OCI-LY1 (cell line): ENCODE results near the gene BABAM2.

Source experiments
- H2AFZ ChIP-seq: fragments of 200-600 bp; sonication (generic), shearing (Covaris generic); 2 replicates; pipeline ENCODE4 v1.6.0; 2014; ENCODE audit warnings: antibody characterized with exemption, mild to moderate bottlenecking, low read length
- H3F3A ChIP-seq: fragments of 200-600 bp; sonication (generic), shearing (Covaris generic); 2 replicates; pipeline ENCODE4 v1.6.0; 2014; ENCODE audit warnings: mild to moderate bottlenecking, antibody characterized with exemption, low read length, moderate library complexity; ENCODE audit not compliant: insufficient read depth
- H3K27ac ChIP-seq: fragments of 200-600 bp; sonication (generic); 2 replicates; pipeline ENCODE4 v1.5.1; 2014; ENCODE audit warnings: low read length, mixed run types, mild to moderate bottlenecking, low read depth; ENCODE audit not compliant: poor library complexity, severe bottlenecking
- H3K27me3 ChIP-seq: fragments of 200-600 bp; sonication (generic); 2 replicates; pipeline ENCODE4 v1.6.0; 2014; ENCODE audit warnings: antibody characterized with exemption, mild to moderate bottlenecking, low read length, moderate library complexity; ENCODE audit not compliant: insufficient read depth
- H3K36me3 ChIP-seq: fragments of 200-600 bp; sonication (generic); 2 replicates; pipeline ENCODE4 v1.6.1; 2014; ENCODE audit warnings: mild to moderate bottlenecking, antibody characterized with exemption, low read length, moderate library complexity, mixed read lengths; ENCODE audit not compliant: insufficient read depth
- H3K4me1 ChIP-seq: fragments of 200-600 bp; sonication (generic); 2 replicates; pipeline ENCODE4 v1.5.1; 2014; ENCODE audit warnings: mild to moderate bottlenecking, low read length, moderate library complexity; ENCODE audit not compliant: insufficient read depth, severe bottlenecking
- H3K4me2 ChIP-seq: fragments of 200-600 bp; sonication (generic), shearing (Covaris generic); 2 replicates; pipeline ENCODE4 v1.6.1; 2014; ENCODE audit warnings: low read length
- H3K4me3 ChIP-seq: fragments of 200-600 bp; sonication (generic); 2 replicates; pipeline ENCODE4 v1.5.1; 2014; ENCODE audit warnings: low read length, low read depth, mild to moderate bottlenecking, mixed read lengths; ENCODE audit not compliant: poor library complexity, severe bottlenecking
- H3K79me2 ChIP-seq: fragments of 200-600 bp; shearing (Covaris generic); 2 replicates; pipeline ENCODE4 v1.6.1; 2016; ENCODE audit warnings: mixed run types, low read length, mixed read lengths; ENCODE audit not compliant: insufficient read depth
- H3K9ac ChIP-seq: fragments of 200-600 bp; sonication (generic), shearing (Covaris generic); 2 replicates; pipeline ENCODE4 v1.6.1; 2014; ENCODE audit warnings: mild to moderate bottlenecking, low read length, mixed read lengths
- H3K9me2 ChIP-seq: fragments of 200-600 bp; sonication (generic), shearing (Covaris generic); 2 replicates; pipeline ENCODE4 v1.6.1; 2014; ENCODE audit warnings: low read depth, mild to moderate bottlenecking, low read length, mixed read lengths
- H3K9me3 ChIP-seq: fragments of 200-600 bp; shearing (Covaris generic); 2 replicates; pipeline ENCODE4 v1.6.1; 2014; ENCODE audit warnings: low read length, mixed read lengths
- H4K20me1 ChIP-seq: fragments of 200-600 bp; sonication (generic), shearing (Covaris generic); 2 replicates; pipeline ENCODE4 v1.6.0; 2016; ENCODE audit warnings: mild to moderate bottlenecking, low read length; ENCODE audit not compliant: insufficient read depth
- CTCF ChIP-seq: fragments of 200-600 bp; sonication (generic), shearing (Covaris generic); IDR thresholded peaks from 2 replicates; pipeline ENCODE4 v1.5.1; 2017; ENCODE audit warnings: mild to moderate bottlenecking, antibody characterized with exemption, low read length, moderate library complexity, mixed read lengths
- EZH2 ChIP-seq: fragments of 200-600 bp; sonication (generic), shearing (Covaris generic); IDR thresholded peaks from 2 replicates; pipeline ENCODE4 v1.8.0; 2017; ENCODE audit warnings: borderline replicate concordance, mixed run types, mild to moderate bottlenecking, antibody characterized with exemption, low read length, moderate library complexity, mixed read lengths

The BABAM2 gene

GRCh38 chr2:28158791-28159190 lies 268.3 kb downstream of the BABAM2 start:
- H3K9ac ChIP-seq: no peak overlapping the region
- peaks cover 14% of the 10 kb centered on the region; the same call in 1 of the 2 replicates for H3K9me3 ChIP-seq
- H3K9me2 ChIP-seq: no peaks in the 10 kb centered on the region
- no peaks in the 10 kb centered on the region for H3F3A ChIP-seq
- no peak overlapping the region for H3K27ac ChIP-seq
- H4K20me1 ChIP-seq: no peaks in the 10 kb centered on the region
- H2AFZ ChIP-seq: no peak overlapping the region
- H3K36me3 ChIP-seq: no peaks in the 10 kb centered on the region
- TF ChIP-seq CTCF (no peak), EZH2 (no peak)
- H3K79me2 ChIP-seq: no peaks in the 10 kb centered on the region
- H3K27me3 ChIP-seq: no peaks in the 10 kb centered on the region
- no peaks in the 10 kb centered on the region for H3K4me1 ChIP-seq
- H3K4me3 ChIP-seq: no peak overlapping the region
- no peak overlapping the region for H3K4me2 ChIP-seq

DNA sequence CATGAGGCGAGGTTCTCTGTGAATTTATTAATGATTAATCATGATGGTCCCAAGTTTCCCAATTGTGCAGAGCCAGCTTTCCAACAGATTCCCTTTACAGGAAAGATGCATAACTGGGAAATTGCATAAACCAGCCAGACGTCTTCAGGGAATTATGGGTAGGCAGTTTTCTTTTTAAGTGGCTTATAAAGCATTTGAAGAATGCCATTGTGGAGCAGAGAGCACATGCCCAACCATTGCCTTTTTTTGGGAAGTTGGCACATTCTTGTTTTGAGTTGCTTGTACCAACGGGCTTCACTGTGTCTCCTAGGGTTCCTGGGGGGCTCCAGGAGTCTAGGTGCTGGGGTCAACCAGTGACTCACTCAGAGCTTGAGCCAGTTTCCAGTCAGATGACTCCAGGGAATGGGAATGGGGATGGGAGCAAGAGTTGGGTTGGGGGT lies 270.5 kb downstream of the BABAM2 start:
- no peak overlapping the region for H3K4me3 ChIP-seq
- TF ChIP-seq CTCF: no peak
- no peak for TF ChIP-seq EZH2
- no peaks in the 10 kb centered on the region for H3K9me2 ChIP-seq
- no peak overlapping the region for H3K9ac ChIP-seq
- no peaks in the 10 kb centered on the region for H3K36me3 ChIP-seq
- H3F3A ChIP-seq: no peaks in the 10 kb centered on the region
- H2AFZ ChIP-seq: no peak overlapping the region
- H3K27me3 ChIP-seq: no peaks in the 10 kb centered on the region
- no peaks in the 10 kb centered on the region for H3K79me2 ChIP-seq
- no peak overlapping the region for H3K4me2 ChIP-seq
- no peaks in the 10 kb centered on the region for H4K20me1 ChIP-seq
- no peak overlapping the region for H3K27ac ChIP-seq
- no peaks in the 10 kb centered on the region for H3K4me1 ChIP-seq
- peaks cover under 1% of the 10 kb centered on the region; the same call in 1 of the 2 replicates for H3K9me3 ChIP-seq

GRCh38 chr2:28161466-28161865 lies 270.9 kb downstream of the BABAM2 start:
- H2AFZ ChIP-seq: no peak overlapping the region
- H3F3A ChIP-seq: no peaks in the 10 kb centered on the region
- no peaks in the 10 kb centered on the region for H3K27me3 ChIP-seq
- no peak overlapping the region for H3K4me3 ChIP-seq
- no peak overlapping the region for H3K4me2 ChIP-seq
- no peaks in the 10 kb centered on the region for H3K4me1 ChIP-seq
- no peaks in the 10 kb centered on the region for H4K20me1 ChIP-seq
- H3K9me3 ChIP-seq: no peaks in the 10 kb centered on the region
- no peaks in the 10 kb centered on the region for H3K36me3 ChIP-seq
- TF ChIP-seq EZH2: no peak
- no peak for TF ChIP-seq CTCF
- H3K79me2 ChIP-seq: no peaks in the 10 kb centered on the region
- H3K9me2 ChIP-seq: no peaks in the 10 kb centered on the region
- no peak overlapping the region for H3K9ac ChIP-seq
- H3K27ac ChIP-seq: no peak overlapping the region
